IMR-90 (cell line): Measurements from ENCODE around the gene KDSR.

Experiments
- CEBPB ChIP-seq: IDR thresholded peaks from 2 replicates; pipeline ENCODE4 v1.6.1; 2012; ENCODE audit warnings: low read depth, low read length, improper control_type of control experiment
- MAFK ChIP-seq: IDR thresholded peaks from 2 replicates; pipeline ENCODE4 v1.6.1; 2012; ENCODE audit warnings: low read depth, low read length, improper control_type of control experiment
- POLR2A ChIP-seq: IDR thresholded peaks from 2 replicates; pipeline ENCODE4 v1.6.1; 2012; ENCODE audit warnings: mild to moderate bottlenecking, low read depth, low read length
- RAD21 ChIP-seq: IDR thresholded peaks from 2 replicates; pipeline ENCODE4 v1.6.1; 2012; ENCODE audit warnings: low read length, improper control_type of control experiment
- SMC3 ChIP-seq: fragments of 150-350 bp; IDR thresholded peaks from 2 replicates; pipeline ENCODE4 v1.6.1; 2016; ENCODE audit warnings: low read depth, mild to moderate bottlenecking, antibody characterized with exemption, low read length, moderate library complexity
- TF ChIP-seq, protein P1 (sequence below): fragments of 150-350 bp; IDR thresholded peaks from 2 replicates; pipeline ENCODE4 v1.6.1; 2017; ENCODE audit warnings: mild to moderate bottlenecking, antibody characterized with exemption, low read length, low read depth
- TF ChIP-seq, protein P2 (sequence below): conservative IDR thresholded peaks from 2 replicates; pipeline ENCODE4 v1.5.1; 2012; ENCODE audit warnings: mild to moderate bottlenecking, low read depth, low read length, improper control_type of control experiment

DNA sequence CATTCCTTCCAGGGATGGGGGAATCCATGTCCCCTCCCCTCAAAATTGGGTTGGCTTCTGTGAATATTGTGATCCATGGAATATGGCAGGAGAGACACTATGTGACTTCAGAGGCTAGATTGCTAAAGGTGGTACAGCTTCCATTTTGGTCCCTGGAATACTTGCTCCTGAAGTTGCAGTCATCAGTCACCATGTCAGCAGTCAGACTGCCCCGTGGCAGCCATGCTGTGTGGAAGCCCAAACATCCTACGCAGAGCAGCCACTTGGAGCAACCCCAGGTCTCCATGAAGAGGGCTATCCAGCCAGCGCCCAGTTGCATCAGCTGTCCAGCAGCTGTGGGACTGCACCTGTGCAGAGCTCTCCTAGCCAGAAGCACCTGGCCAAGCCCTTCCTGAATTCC, 15.8 kb upstream of the KDSR start:
- TF ChIP-seq, protein P1, sequence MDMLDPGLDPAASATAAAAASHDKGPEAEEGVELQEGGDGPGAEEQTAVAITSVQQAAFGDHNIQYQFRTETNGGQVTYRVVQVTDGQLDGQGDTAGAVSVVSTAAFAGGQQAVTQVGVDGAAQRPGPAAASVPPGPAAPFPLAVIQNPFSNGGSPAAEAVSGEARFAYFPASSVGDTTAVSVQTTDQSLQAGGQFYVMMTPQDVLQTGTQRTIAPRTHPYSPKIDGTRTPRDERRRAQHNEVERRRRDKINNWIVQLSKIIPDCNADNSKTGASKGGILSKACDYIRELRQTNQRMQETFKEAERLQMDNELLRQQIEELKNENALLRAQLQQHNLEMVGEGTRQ: no peak
- TF ChIP-seq, protein P2, sequence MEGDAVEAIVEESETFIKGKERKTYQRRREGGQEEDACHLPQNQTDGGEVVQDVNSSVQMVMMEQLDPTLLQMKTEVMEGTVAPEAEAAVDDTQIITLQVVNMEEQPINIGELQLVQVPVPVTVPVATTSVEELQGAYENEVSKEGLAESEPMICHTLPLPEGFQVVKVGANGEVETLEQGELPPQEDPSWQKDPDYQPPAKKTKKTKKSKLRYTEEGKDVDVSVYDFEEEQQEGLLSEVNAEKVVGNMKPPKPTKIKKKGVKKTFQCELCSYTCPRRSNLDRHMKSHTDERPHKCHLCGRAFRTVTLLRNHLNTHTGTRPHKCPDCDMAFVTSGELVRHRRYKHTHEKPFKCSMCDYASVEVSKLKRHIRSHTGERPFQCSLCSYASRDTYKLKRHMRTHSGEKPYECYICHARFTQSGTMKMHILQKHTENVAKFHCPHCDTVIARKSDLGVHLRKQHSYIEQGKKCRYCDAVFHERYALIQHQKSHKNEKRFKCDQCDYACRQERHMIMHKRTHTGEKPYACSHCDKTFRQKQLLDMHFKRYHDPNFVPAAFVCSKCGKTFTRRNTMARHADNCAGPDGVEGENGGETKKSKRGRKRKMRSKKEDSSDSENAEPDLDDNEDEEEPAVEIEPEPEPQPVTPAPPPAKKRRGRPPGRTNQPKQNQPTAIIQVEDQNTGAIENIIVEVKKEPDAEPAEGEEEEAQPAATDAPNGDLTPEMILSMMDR: no peak
- no peak for TF ChIP-seq POLR2A
- TF ChIP-seq SMC3: no peak
- TF ChIP-seq RAD21: no peak
- no peak for TF ChIP-seq CEBPB
- TF ChIP-seq MAFK: no peak
